GM12892 (cell line): ENCODE results near the gene EMX1.

Experiments used
- POLR2A ChIP-seq: IDR thresholded peaks from 2 replicates; pipeline ENCODE4 v1.6.1; 2011; ENCODE audit warnings: low read depth, low read length, control low read depth
- POLR2AphosphoS5 ChIP-seq: IDR thresholded peaks from 2 replicates; pipeline ENCODE4 v1.6.1; 2011; ENCODE audit warnings: low read depth, low read length, control low read depth

DNA sequence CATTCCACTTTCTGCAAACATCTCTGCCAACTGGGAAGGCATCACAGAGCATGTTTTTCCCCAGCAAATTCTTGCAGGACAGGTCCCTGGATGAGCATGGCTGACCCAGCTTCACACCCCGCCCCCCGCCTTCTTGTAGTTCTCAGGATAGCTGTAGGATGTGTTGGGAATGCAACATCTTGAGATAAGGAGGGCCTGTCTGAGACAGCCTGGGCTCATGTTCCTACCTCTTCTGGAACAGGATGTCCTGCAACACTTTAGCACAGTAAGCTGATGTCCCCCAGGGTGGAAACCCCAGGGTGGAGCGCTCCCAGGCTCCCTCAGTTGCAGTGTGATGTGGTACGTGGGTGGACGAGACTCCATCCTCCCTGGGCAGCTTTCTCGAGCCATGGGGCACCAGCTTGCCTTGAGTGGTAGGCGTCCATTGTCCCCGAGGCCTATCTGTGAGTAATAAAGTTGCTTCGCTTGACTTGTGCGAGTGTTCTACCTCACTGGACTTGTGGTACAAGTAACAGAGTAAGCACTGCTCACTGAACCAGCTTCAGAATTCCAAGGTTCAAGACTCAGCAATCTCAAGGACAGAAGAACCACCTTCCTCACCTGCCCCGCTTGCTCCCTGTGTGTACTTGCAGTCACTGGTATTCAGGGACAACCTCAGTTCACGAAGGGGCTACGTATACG, 48.6 kb downstream of the EMX1 start:
- no peak for TF ChIP-seq POLR2AphosphoS5
- TF ChIP-seq POLR2A: no peak
